ENCODE results near the gene NLGN2. TPM values are rescaled to one million over a fixed set of nuclear protein-coding genes. Genes with fewer than 3 reads are reported as not detected.

NLGN2 gene
- total RNA-seq, 2 experiments from 2014 or later = 0.06 to 1.2 TPM

DNA sequence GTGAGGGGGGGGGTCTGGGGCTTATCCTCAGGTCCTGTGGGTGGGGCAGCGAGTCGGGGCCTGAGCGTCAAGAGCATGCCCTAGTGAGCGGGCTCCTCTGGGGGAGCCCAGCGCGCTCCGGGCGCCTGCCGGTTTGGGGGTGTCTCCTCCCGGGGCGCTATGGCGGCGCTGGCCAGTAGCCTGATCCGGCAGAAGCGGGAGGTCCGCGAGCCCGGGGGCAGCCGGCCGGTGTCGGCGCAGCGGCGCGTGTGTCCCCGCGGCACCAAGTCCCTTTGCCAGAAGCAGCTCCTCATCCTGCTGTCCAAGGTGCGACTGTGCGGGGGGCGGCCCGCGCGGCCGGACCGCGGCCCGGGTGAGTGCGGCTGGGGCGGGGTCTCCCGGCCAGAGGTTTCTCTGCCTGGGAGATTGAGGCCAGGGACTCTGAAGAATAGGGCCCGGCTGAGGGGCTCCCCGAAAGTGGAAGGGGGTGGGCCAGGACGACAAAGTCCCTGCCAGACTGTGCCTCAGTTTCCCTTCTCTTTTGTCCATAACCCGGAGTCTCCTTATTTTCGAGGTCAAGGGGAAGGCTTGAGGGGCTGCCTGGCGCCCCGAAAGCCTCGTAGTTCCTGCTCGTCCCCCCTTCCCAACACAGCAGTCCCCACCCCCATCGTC, 31.9 kb downstream of the NLGN2 start, which contains the start of gene FGF11:
FGF11 (plus strand) TSS at position 51 of the 651 bp plus-strand sequence; CDS start at position 160, 109 bp downstream.
- ChIA-PET CTCF (ENCODE audit: unreplicated experiment) (interaction anchor here (0.6 kb wide), 1 partner anchor 313 kb away, joined by 3 read pairs; no protein-coding TSS in a partner anchor), POLR2A (interaction anchor here (0.9 to 1.8 kb wide), 2 partner anchors 12 kb away, joined by 5 read pairs; no protein-coding TSS in a partner anchor)
- no peaks in the 10 kb centered on the region for H3K9me2 ChIP-seq (ENCODE audit: insufficient read depth, low read length)
- no TSS peak for BruUV-seq (replicated peaks)
- H3K27ac ChIP-seq (ENCODE audit: low read depth, low read length, poor library complexity, severe bottlenecking) = no peak within 1 kb of the TSS
- H3K4me3 ChIP-seq (ENCODE audit: low read depth, low read length, poor library complexity, severe bottlenecking) = peak within 1 kb of the TSS; percentile 63
- H4K20me1 ChIP-seq (ENCODE audit: insufficient read depth, low read length) = no peaks in the 10 kb centered on the region
- TF ChIP-seq, protein P1, sequence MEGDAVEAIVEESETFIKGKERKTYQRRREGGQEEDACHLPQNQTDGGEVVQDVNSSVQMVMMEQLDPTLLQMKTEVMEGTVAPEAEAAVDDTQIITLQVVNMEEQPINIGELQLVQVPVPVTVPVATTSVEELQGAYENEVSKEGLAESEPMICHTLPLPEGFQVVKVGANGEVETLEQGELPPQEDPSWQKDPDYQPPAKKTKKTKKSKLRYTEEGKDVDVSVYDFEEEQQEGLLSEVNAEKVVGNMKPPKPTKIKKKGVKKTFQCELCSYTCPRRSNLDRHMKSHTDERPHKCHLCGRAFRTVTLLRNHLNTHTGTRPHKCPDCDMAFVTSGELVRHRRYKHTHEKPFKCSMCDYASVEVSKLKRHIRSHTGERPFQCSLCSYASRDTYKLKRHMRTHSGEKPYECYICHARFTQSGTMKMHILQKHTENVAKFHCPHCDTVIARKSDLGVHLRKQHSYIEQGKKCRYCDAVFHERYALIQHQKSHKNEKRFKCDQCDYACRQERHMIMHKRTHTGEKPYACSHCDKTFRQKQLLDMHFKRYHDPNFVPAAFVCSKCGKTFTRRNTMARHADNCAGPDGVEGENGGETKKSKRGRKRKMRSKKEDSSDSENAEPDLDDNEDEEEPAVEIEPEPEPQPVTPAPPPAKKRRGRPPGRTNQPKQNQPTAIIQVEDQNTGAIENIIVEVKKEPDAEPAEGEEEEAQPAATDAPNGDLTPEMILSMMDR (conservative IDR thresholded peaks at IDR 0.05; ENCODE audit: low read length) = no peak
- TF ChIP-seq EZH2phosphoT487 (IDR thresholded peaks at IDR 0.05; ENCODE audit: borderline replicate concordance, low read depth, low read length) = no peak
- H2AFZ ChIP-seq (ENCODE audit: low read length) = peak within 1 kb of the TSS; percentile 39; the same call in 1 of the 2 replicates
- peaks cover 4% of the 10 kb centered on the region; the same call in 1 of the 2 replicates for H3K79me2 ChIP-seq (ENCODE audit: insufficient read depth, low read depth, low read length)
- H3K4me1 ChIP-seq (ENCODE audit: insufficient read depth, low read length, poor library complexity, severe bottlenecking) = peaks cover 40% of the 10 kb centered on the region
- intact Hi-C loops (cut with micrococcal nuclease; ENCODE audit: unreplicated experiment) = loop anchor here (5.0 kb wide), 1 partner anchor 402 kb away; the partner anchor contains the start of gene SLC16A13
- no peaks in the 10 kb centered on the region for H3K36me3 ChIP-seq (ENCODE audit: insufficient read depth, low read length)
- H3K4me2 ChIP-seq (ENCODE audit: low read length) = peak within 1 kb of the TSS; percentile 99
- no peak for DNase-seq (ENCODE audit: low spot score)
- H3K9me3 ChIP-seq (ENCODE audit: low read length) = no peaks in the 10 kb centered on the region

DNA sequence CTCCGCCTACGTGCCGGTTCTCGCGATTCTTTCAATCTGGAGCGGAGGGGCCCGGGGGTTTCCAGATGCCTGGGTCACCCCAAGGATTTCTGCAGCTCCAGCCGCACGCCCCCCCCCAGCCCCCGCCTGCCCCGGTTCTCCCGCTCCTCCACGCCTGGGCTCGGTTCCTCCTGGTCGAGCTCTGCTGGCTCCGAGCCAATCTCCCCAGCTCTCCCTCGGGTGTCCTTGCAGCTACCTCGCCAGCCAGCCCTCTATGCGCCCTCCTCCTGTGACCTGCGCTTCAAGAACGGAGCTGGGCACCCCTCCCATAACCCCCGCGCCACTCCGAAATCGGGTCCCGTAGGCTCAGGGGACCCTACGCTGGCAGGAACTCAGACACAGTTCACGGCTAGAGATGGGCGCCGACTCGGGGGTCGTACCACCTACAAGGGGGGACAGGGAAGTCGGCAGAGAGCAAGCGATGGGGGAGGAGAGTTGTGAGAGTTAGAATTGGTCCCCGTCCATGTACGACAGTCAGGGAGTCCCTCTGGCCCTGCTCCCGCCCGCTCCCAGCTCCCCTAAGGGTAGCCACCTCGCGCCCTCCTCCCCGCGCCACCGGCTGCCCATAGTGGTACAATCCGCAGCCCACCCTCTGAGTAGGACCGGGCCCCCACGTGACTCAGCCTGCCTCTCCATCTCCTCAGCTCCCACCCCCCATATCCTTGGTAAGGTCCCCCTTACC, 32.6 kb downstream of the NLGN2 start:
- Histone ChIP-seq H4K20me1 (ENCODE audit: insufficient read depth, low read length) (no peaks in the 10 kb centered on the region), H3K9me3 (ENCODE audit: low read length) (no peaks in the 10 kb centered on the region), H3K4me1 (ENCODE audit: insufficient read depth, low read length, poor library complexity, severe bottlenecking) (peaks cover 40% of the 10 kb centered on the region), H3K9me2 (ENCODE audit: insufficient read depth, low read length) (no peaks in the 10 kb centered on the region), H3K27ac (ENCODE audit: low read depth, low read length, poor library complexity, severe bottlenecking) (no peak overlapping the region), H3K4me3 (ENCODE audit: low read depth, low read length, poor library complexity, severe bottlenecking) (peak overlapping the region; percentile 63), H3K79me2 (ENCODE audit: insufficient read depth, low read depth, low read length) (peaks cover 4% of the 10 kb centered on the region; the same call in 1 of the 2 replicates), H3K4me2 (ENCODE audit: low read length) (peak overlapping the region; percentile 99), H2AFZ (ENCODE audit: low read length) (peak overlapping the region; percentile 39; the same call in 1 of the 2 replicates), H3K36me3 (ENCODE audit: insufficient read depth, low read length) (no peaks in the 10 kb centered on the region)
- CTCF ChIA-PET (ENCODE audit: unreplicated experiment) = interaction anchor here (0.6 kb wide), 1 partner anchor 313 kb away, joined by 3 read pairs; no protein-coding TSS in a partner anchor
- POLR2A ChIA-PET = interaction anchor here (0.9 to 1.8 kb wide), 2 partner anchors 12 to 13 kb away, joined by 5 read pairs; no protein-coding TSS in a partner anchor
- peak; percentile 58 for DNase-seq (ENCODE audit: low spot score)
- intact Hi-C loops (cut with micrococcal nuclease; ENCODE audit: unreplicated experiment) = no loop called here
- BruUV-seq (replicated peaks) = no TSS peak
- no peak for TF ChIP-seq EZH2phosphoT487 (IDR thresholded peaks at IDR 0.05; ENCODE audit: borderline replicate concordance, low read depth, low read length)
- TF ChIP-seq, protein P1 (conservative IDR thresholded peaks at IDR 0.05; ENCODE audit: low read length) = no peak

All from OCI-LY7 (cell line).